ENCODE measurements around the gene EPN2. TPM values are rescaled to one million over a fixed set of nuclear protein-coding genes. Genes with fewer than 3 reads are reported as not detected.

EPN2 gene
- total RNA-seq, 1 experiment from 2014 or later: 31.3 TPM

GRCh38 chr17:19357351-19357750 is 120.2 kb downstream of the EPN2 start:
- H3K4me3 Mint-ChIP-seq (ENCODE audit: low read depth, unreplicated experiment): no peak overlapping the region
- H3K27ac Mint-ChIP-seq (ENCODE audit: unreplicated experiment): no peak overlapping the region
- H3K9me3 Mint-ChIP-seq (ENCODE audit: low read depth, unreplicated experiment): no peaks in the 10 kb centered on the region
- H3K27me3 Mint-ChIP-seq (ENCODE audit: unreplicated experiment): no peaks in the 10 kb centered on the region
- CTCF ChIA-PET: no interaction called here
- H3K4me1 Mint-ChIP-seq (ENCODE audit: low read depth, unreplicated experiment): peaks cover 9% of the 10 kb centered on the region
- peaks cover 19% of the 10 kb centered on the region for H3K36me3 Mint-ChIP-seq (ENCODE audit: insufficient read depth, unreplicated experiment)
- no TSS peak for BruUV-seq (replicated peaks)
- TF ChIP-seq, protein P1, sequence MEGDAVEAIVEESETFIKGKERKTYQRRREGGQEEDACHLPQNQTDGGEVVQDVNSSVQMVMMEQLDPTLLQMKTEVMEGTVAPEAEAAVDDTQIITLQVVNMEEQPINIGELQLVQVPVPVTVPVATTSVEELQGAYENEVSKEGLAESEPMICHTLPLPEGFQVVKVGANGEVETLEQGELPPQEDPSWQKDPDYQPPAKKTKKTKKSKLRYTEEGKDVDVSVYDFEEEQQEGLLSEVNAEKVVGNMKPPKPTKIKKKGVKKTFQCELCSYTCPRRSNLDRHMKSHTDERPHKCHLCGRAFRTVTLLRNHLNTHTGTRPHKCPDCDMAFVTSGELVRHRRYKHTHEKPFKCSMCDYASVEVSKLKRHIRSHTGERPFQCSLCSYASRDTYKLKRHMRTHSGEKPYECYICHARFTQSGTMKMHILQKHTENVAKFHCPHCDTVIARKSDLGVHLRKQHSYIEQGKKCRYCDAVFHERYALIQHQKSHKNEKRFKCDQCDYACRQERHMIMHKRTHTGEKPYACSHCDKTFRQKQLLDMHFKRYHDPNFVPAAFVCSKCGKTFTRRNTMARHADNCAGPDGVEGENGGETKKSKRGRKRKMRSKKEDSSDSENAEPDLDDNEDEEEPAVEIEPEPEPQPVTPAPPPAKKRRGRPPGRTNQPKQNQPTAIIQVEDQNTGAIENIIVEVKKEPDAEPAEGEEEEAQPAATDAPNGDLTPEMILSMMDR (IDR thresholded peaks at IDR 0.05; ENCODE audit: unreplicated experiment): no peak
- DNase-seq: no peak
- intact Hi-C loops (cut with micrococcal nuclease; ENCODE audit: unreplicated experiment): no loop called here

DNA sequence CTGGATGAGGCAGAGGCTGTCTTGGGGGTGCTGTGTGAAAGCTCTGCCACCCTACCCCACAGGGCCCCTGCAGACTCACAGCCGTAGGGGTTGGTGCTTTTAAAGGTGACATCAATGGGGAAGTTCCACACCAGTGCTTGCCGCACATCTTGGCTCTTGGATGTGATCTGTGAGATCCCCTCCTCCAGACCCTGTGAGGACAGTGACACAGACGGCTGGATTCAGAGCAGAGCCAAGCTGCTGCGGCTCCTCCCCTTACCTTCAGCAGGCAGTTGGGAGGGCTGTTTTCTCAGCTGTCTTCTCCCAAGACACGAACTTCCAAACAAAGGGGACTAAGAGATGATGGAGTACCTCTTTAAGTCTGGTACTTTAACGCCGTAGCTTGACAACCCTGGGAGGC is 120.6 kb downstream of the EPN2 start:
- Mint-ChIP-seq H3K4me3 (ENCODE audit: low read depth, unreplicated experiment) (no peak overlapping the region), H3K4me1 (ENCODE audit: low read depth, unreplicated experiment) (peaks cover 9% of the 10 kb centered on the region), H3K27ac (ENCODE audit: unreplicated experiment) (no peak overlapping the region), H3K9me3 (ENCODE audit: low read depth, unreplicated experiment) (no peaks in the 10 kb centered on the region), H3K36me3 (ENCODE audit: insufficient read depth, unreplicated experiment) (peaks cover 23% of the 10 kb centered on the region), H3K27me3 (ENCODE audit: unreplicated experiment) (no peaks in the 10 kb centered on the region)
- intact Hi-C loops (cut with micrococcal nuclease; ENCODE audit: unreplicated experiment): no loop called here
- CTCF ChIA-PET: no interaction called here
- no TSS peak for BruUV-seq (replicated peaks)
- TF ChIP-seq, protein P1 (IDR thresholded peaks at IDR 0.05; ENCODE audit: unreplicated experiment): no peak
- no peak for DNase-seq

DNA sequence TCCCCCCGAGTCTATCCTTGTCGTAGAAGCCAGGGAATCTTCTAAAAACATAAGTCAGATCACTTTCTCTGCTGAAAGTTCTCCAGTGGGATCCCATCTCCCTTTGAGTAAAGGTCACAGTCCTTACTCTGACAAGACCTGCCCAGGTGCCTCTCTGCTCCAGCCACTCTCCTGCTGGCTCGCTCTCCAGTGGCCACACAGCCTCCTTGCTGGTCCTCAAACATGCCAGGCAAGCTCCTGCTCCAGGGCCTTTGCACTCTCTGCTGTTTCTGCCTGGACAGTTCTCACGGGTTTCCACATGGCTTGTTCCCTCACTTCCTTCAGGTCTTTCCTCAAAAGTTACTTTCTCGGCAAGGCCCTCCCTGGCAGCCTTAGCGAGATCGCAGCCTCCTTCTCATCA is 122.0 kb downstream of the EPN2 start:
- no peak overlapping the region for H3K4me3 Mint-ChIP-seq (ENCODE audit: low read depth, unreplicated experiment)
- H3K27ac Mint-ChIP-seq (ENCODE audit: unreplicated experiment): no peak overlapping the region
- H3K36me3 Mint-ChIP-seq (ENCODE audit: insufficient read depth, unreplicated experiment): peaks cover 24% of the 10 kb centered on the region
- TF ChIP-seq, protein P1 (IDR thresholded peaks at IDR 0.05; ENCODE audit: unreplicated experiment): no peak
- no peak for DNase-seq
- BruUV-seq (replicated peaks): no TSS peak
- CTCF ChIA-PET: interaction anchor here (0.6 kb wide), 1 partner anchor 28 kb away, joined by 3 read pairs; no protein-coding TSS in a partner anchor
- no peaks in the 10 kb centered on the region for H3K27me3 Mint-ChIP-seq (ENCODE audit: unreplicated experiment)
- intact Hi-C loops (cut with micrococcal nuclease; ENCODE audit: unreplicated experiment): no loop called here
- peaks cover 9% of the 10 kb centered on the region for H3K4me1 Mint-ChIP-seq (ENCODE audit: low read depth, unreplicated experiment)
- H3K9me3 Mint-ChIP-seq (ENCODE audit: low read depth, unreplicated experiment): no peaks in the 10 kb centered on the region

GRCh38 chr17:19359856-19360255 is 122.7 kb downstream of the EPN2 start:
- CTCF ChIA-PET: interaction anchor here (0.6 kb wide), 1 partner anchor 28 kb away, joined by 3 read pairs; no protein-coding TSS in a partner anchor
- TF ChIP-seq, protein P1 (IDR thresholded peaks at IDR 0.05; ENCODE audit: unreplicated experiment): no peak
- peaks cover 24% of the 10 kb centered on the region for H3K36me3 Mint-ChIP-seq (ENCODE audit: insufficient read depth, unreplicated experiment)
- H3K4me1 Mint-ChIP-seq (ENCODE audit: low read depth, unreplicated experiment): peaks cover 9% of the 10 kb centered on the region
- intact Hi-C loops (cut with micrococcal nuclease; ENCODE audit: unreplicated experiment): loop anchor here (10.0 kb wide), 1 partner anchor 405 kb away; no protein-coding TSS in a partner anchor
- H3K4me3 Mint-ChIP-seq (ENCODE audit: low read depth, unreplicated experiment): no peak overlapping the region
- no peaks in the 10 kb centered on the region for H3K9me3 Mint-ChIP-seq (ENCODE audit: low read depth, unreplicated experiment)
- H3K27me3 Mint-ChIP-seq (ENCODE audit: unreplicated experiment): no peaks in the 10 kb centered on the region
- no peak for DNase-seq
- BruUV-seq (replicated peaks): no TSS peak
- H3K27ac Mint-ChIP-seq (ENCODE audit: unreplicated experiment): no peak overlapping the region

All from Calu3 (cell line).